ENCODE measurements around the gene S100A5. TPM values are rescaled to one million over a fixed set of nuclear protein-coding genes. Genes with fewer than 3 reads are reported as not detected.
"Not testable (repeated sequence)": the region's sequence is repeated elsewhere in the genome, so short reads cannot be mapped to it uniquely, and the experiment has no call there.

The S100A5 gene, protein sequence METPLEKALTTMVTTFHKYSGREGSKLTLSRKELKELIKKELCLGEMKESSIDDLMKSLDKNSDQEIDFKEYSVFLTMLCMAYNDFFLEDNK
- 2.7 and 4.0 TPM in 2 replicates for total RNA-seq

DNA sequence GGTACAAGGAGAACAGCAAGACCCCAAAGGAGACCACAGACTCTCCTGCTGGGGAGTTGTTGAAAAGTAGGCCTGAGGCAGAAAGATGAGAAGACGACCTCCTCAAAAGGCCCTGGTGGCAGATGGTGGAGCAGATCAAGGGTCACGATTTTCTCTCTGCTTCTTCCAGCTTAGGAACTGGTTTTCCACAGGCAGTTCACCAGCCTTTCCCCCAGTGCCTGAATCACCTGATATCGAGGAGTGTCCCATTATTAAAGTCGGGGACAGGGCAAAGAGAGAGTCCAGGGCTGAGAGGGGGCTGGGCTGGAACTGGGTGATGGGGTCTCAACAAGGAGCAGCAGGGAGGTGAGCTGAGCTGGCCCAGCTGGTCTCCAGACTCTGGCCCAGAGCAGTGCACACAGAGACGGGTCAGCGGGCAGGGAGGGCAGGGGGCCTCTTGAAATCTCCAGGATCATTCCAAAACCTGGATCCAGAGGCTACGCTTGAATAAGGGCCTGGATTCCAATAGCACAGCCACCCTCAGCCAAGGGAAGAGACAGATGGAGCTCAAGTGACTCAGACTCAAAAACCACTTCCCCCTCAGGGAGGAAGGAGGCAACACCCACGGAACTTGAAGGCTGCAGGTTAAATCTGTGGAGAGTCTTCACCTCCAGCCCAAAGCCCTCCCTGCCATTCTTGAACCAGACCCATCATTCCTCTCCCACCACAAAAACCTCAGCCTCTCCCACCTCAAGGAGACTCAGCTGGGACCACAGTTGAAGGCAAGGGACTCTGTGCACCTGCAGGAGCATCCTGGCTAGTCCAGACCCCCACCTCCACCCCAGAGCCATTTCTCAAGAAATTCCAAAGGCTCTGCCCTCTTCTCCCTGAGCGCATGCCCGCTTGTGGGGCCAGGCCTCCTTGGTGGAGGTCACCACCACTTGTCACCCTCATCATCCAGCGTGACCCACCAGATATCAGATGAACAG is at the start of gene S100A5:
TSS of gene S100A5 (minus strand) at position 541 of the 968 bp plus-strand sequence. CDS start 743 bp downstream, outside the sequence.
- DNase-seq (ENCODE audit: low read depth): no peak
- H3K4me3 ChIP-seq (ENCODE audit: low read depth, low read length): no peak within 1 kb of the TSS
- TF ChIP-seq, protein P1, sequence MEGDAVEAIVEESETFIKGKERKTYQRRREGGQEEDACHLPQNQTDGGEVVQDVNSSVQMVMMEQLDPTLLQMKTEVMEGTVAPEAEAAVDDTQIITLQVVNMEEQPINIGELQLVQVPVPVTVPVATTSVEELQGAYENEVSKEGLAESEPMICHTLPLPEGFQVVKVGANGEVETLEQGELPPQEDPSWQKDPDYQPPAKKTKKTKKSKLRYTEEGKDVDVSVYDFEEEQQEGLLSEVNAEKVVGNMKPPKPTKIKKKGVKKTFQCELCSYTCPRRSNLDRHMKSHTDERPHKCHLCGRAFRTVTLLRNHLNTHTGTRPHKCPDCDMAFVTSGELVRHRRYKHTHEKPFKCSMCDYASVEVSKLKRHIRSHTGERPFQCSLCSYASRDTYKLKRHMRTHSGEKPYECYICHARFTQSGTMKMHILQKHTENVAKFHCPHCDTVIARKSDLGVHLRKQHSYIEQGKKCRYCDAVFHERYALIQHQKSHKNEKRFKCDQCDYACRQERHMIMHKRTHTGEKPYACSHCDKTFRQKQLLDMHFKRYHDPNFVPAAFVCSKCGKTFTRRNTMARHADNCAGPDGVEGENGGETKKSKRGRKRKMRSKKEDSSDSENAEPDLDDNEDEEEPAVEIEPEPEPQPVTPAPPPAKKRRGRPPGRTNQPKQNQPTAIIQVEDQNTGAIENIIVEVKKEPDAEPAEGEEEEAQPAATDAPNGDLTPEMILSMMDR (conservative IDR thresholded peaks at IDR 0.05; ENCODE audit: low read depth, low read length): no peak

DNA sequence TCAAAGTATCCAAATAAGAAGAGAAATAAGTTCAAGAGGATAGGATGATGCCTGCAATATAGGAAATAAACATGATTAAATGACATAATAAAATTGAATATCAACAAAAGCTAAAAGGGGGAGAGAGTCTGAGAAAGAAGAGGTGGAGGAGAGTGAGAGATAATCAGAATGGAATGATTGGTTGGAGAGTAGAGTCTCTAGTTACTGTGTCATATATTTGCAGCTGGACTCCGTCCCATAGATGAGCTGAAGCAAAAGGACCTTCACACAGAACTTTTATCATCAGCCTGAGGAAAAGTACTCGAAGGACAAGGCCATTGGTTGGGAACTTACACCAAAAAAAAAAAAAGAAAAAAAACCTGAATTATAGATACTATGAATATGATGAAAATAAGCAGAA is 47.7 kb upstream of the S100A5 start:
- TF ChIP-seq, protein P1 (conservative IDR thresholded peaks at IDR 0.05; ENCODE audit: low read depth, low read length): no peak
- no peak for DNase-seq (ENCODE audit: low read depth)
- no peak overlapping the region for H3K4me3 ChIP-seq (ENCODE audit: low read depth, low read length)

DNA sequence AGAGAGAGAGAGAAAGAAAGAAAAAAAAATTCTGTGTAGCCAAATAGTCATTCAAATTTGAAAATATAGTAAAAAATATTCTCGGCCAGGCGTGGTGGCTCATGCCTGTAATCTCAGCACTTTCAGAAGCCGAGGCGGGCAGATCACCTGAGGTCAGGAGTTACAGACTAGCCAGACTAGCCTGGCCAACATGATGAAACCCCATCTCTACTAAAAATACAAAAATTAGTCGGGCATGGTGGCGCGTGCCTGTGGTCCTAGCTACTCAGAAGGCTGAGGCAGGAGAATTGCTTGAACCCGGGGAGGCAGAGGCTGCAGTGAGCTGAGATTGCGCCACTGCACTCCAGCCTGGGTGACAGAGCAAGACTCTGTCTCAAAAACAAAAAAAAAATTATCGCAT is 47.3 kb upstream of the S100A5 start:
- not testable (repeated sequence) for DNase-seq (ENCODE audit: low read depth); H3K4me3 ChIP-seq (ENCODE audit: low read depth, low read length)

DNA sequence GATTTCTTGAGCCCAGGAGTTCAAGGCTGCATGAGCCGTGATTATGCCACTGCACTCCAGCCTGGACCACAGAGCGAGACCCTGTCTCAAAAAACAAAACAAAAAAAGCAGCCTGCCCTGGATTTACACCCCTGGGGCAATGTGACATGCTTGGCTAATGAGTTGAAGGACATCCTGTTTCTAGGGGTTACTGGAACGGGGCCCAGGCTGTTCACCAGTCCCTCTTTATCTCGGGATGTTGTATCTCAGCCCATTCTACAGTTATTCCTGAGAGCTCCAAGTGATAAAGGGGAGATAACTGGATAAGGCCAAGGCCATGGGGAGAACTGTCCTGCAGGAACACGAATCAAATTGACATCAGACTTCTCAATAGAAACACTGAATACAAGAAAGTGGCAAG is 46.6 kb upstream of the S100A5 start:
- H3K4me3 ChIP-seq (ENCODE audit: low read depth, low read length): no peak overlapping the region
- DNase-seq (ENCODE audit: low read depth): no peak
- TF ChIP-seq, protein P1 (conservative IDR thresholded peaks at IDR 0.05; ENCODE audit: low read depth, low read length): no peak

DNA sequence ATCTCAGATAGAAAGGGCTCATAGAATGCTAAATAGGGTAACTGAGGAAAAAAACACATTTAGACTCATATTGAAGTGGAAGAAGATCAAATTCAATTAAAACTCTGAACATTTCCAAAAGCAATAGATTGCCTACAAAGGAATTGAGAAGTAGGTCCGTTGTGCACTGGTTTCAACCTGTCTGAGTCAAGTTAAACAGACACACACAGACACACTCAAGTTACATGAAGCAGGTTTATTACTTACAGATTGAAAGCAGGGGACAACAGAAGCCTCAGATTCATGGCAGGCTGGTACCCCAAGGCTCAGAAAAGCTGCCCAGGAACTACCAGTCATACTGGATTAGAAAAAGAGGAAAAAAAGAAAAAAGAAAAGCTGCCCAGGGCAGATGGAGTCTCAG is 45.6 kb upstream of the S100A5 start:
- TF ChIP-seq, protein P1 (conservative IDR thresholded peaks at IDR 0.05; ENCODE audit: low read depth, low read length): no peak
- H3K4me3 ChIP-seq (ENCODE audit: low read depth, low read length): no peak overlapping the region
- no peak for DNase-seq (ENCODE audit: low read depth)

DNA sequence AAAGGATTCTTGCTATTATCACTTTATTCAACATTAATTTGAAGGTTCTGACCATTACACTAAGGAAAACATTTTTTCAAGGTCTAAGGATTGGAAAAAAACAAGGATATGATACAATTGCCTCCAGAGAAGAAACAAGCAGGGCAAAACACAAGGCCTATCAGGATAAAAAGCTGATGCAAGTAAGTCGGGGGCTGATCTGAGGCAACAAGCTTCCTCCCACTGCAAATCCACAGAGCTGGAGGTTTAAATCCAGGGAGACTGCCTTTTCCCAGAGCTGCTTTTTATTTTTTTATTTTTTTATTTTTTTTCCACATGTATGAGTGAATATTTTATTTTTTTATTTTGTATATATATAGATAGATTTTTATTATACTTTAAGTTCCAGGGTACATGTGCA is 44.3 kb upstream of the S100A5 start:
- DNase-seq (ENCODE audit: low read depth): no peak
- TF ChIP-seq, protein P1 (conservative IDR thresholded peaks at IDR 0.05; ENCODE audit: low read depth, low read length): no peak
- no peak overlapping the region for H3K4me3 ChIP-seq (ENCODE audit: low read depth, low read length)

DNA sequence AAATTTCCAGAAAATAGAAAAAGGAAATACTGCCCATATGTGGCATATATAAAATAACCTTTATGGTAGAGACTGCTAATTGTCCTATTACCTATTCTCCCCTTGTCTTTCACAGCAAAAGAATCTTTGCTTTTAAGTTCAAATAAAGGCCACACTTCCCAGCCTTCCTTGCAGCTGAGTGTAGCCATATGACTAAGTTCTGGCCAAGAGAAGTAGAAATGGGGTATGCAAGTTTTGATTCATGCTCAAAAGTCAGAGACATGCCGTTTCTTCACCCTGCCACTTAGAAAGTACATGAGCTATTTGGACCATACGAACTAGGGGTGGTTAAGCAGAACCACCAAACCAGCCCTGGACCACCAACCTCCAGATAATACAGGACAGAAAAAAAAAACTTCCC is 43.2 kb upstream of the S100A5 start:
- H3K4me3 ChIP-seq (ENCODE audit: low read depth, low read length): no peak overlapping the region
- TF ChIP-seq, protein P1 (conservative IDR thresholded peaks at IDR 0.05; ENCODE audit: low read depth, low read length): no peak
- DNase-seq (ENCODE audit: low read depth): no peak

DNA sequence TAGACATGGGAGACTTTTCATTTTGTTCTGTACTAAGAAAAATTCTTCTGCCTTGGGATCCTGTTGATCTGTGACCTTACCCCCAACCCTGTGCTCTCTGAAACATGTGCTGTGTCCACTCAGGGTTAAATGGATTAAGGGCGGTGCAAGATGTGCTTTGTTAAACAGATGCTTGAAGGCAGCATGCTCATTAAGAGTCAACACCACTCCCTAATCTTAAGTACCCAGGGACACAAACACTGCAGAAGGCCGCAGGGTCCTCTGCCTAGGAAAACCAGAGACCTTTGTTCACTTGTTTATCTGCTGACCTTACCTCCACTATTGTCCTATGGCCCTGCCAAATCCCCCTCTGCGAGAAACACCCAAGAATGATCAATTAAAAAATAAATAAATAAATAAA is 42.8 kb upstream of the S100A5 start:
- not testable (repeated sequence) for DNase-seq (ENCODE audit: low read depth); H3K4me3 ChIP-seq (ENCODE audit: low read depth, low read length)

DNA sequence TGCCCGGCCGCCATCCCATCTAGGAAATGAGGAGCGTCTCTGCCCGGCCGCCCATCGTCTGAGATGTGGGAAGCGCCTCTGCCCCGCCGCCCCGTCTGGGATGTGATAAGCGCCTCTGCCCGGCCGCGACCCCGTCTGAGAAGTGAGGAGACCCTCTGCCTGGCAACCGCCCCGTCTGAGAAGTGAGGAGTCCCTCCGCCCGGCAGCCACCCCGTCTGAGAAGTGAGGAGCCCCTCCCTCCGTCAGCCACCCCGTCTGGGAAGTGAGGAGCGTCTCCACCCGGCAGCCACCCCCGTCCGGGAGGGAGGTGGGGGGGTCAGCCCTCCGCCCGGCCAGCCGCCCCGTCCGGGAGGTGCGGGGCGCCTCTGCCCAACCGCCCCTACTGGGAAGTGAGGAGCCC is 42.1 kb upstream of the S100A5 start:
- not testable (repeated sequence) for DNase-seq (ENCODE audit: low read depth)

More for the DNA sequence above, 42.1 kb upstream of the S100A5 start:
- not testable (repeated sequence) for H3K4me3 ChIP-seq (ENCODE audit: low read depth, low read length)

Measured in epithelial cell of proximal tubule (primary cell).